Spleen (tissue), 11 donors: ENCODE results near the gene MYBPC1. TPM values are rescaled to one million over a fixed set of nuclear protein-coding genes. Genes with fewer than 3 reads are reported as not detected.

Experiments used
- DNase-seq: peaks from one replicate; pipeline ENCODE4 v3.0.0-alpha.2; 2020
- H3K27ac ChIP-seq, 8 donors: fragments of 200-600 bp; sonication (generic) in 7 of 8; 1 replicate in 4 of 8; 2 replicates in 4 of 8; pipeline versions ENCODE4 v1.5.0 to v1.8.0; 2016 to 2021; ENCODE audit warnings: inconsistent platforms in 4 of 8, mild to moderate bottlenecking in 4 of 8, moderate library complexity in 1 of 8
- H3K27me3 ChIP-seq, 7 donors: fragments of 200-600 bp; sonication (generic) in 6 of 7; replicated peaks in 1 of 7; 1 replicate in 4 of 7; 2 replicates in 3 of 7; pipeline versions ENCODE4 v1.5.0 to v1.8.0; 2016 to 2021; ENCODE audit warnings: inconsistent platforms in 3 of 7, mild to moderate bottlenecking in 1 of 7
- H3K36me3 ChIP-seq, 6 donors: fragments of 200-600 bp; sonication (generic) in 5 of 6; 1 replicate in 4 of 6; 2 replicates in 2 of 6; pipeline versions ENCODE4 v1.5.0 to v1.8.0; 2016 to 2021; ENCODE audit warnings: inconsistent platforms in 2 of 6
- H3K4me1 ChIP-seq, 6 donors: fragments of 200-600 bp; sonication (generic) in 5 of 6; 1 replicate in 3 of 6; 2 replicates in 3 of 6; pipeline versions ENCODE4 v1.5.0 to v1.8.0; 2016 to 2021; ENCODE audit warnings: inconsistent platforms in 3 of 6
- H3K4me3 ChIP-seq, 8 donors: fragments of 200-600 bp; sonication (generic) in 7 of 8; 1 replicate in 4 of 8; 2 replicates in 4 of 8; pipeline versions ENCODE4 v1.5.0 to v1.8.0; 2016 to 2021; ENCODE audit warnings: inconsistent platforms in 4 of 8, mild to moderate bottlenecking in 4 of 8, moderate library complexity in 2 of 8
- H3K9me3 ChIP-seq, 8 donors: fragments of 200-600 bp; sonication (generic) in 7 of 8; 1 replicate in 4 of 8; 2 replicates in 4 of 8; pipeline versions ENCODE4 v1.5.0 to v1.8.0; 2016 to 2021; ENCODE audit warnings: inconsistent platforms in 4 of 8
- CTCF ChIP-seq, 11 experiments: fragments of 200-600 bp in 7 of 11; fragments of 450-650 bp in 4 of 11; sonication (generic) in 4 of 11; IDR thresholded peaks in 8 of 11; conservative IDR thresholded peaks in 3 of 11; 1 replicate in 7 of 11; 2 replicates in 4 of 11; pipeline versions ENCODE4 v1.4.0 to v1.8.0; 2016 to 2021; ENCODE audit warnings: antibody characterized with exemption in 11 of 11, inconsistent platforms in 4 of 11, mild to moderate bottlenecking in 1 of 11
- POLR2A ChIP-seq, 3 donors: fragments of 450-650 bp; IDR thresholded peaks; one replicate each; pipeline ENCODE4 v1.5.1; 2017; ENCODE audit warnings: antibody characterized with exemption in 3 of 3, mild to moderate bottlenecking in 1 of 3
- POLR2AphosphoS5 ChIP-seq, 3 donors: sonication (generic); formaldehyde crosslinking; IDR thresholded peaks; one replicate each; pipeline ENCODE4 v1.5.1; 2017; ENCODE audit warnings: antibody characterized with exemption in 3 of 3
- WGBS, 5 donors: extraction: QIAGEN DNeasy Blood & Tissue Kit in 3 of 5; methylation state at CpG; one replicate each; pipeline versions ENCODE4 v1.1.5 to v1.1.7; 2013 to 2018; 5-methylcytosine and 5-hydroxymethylcytosine counted together
- intact Hi-C: fragments of 100-400 bp; cut with DNase I; formaldehyde crosslinking; loops from one replicate; pipeline ENCODE4 v1.15.0; 2023; ENCODE audit warnings: low total_unique reads
- polyA plus RNA-seq, 3 donors: library from polyadenylated mRNA; stranded (reverse); fragments of 200-250 nt; gene quantifications; one replicate each; pipeline ENCODE4 v1.2.1, GENCODE V29; 2013
- total RNA-seq, 7 donors: library from RNA; depleted of rRNA in 3 of 7; stranded (reverse); fragments of >200 nt in 3 of 7; fragmentation: NEBNext Ultra II Directional in 4 of 7; extraction: Animal tissue kit (Norgen Biotek cat#: 25700) in 4 of 7; gene quantifications; one replicate each; pipeline versions ENCODE4 v1.1.0 to v1.2.1, GENCODE V29; 2016 to 2021
- donor health status: healthy with polysubstance abuse.
- donor health status: DM: no; HTN: no; CAD: no; lungs with moderate emphysema.
- donor health status: DM: no; HTN: no; CAD: no.
- donor health status: Bipolar disorder and iron deficiency.
- donor health status: healthy.
- donor health status: DM: no; HTN: no; CAD: no.
- donor health status: DM: yes; HTN: yes; CAD: no.

MYBPC1 gene
- total and polyA plus RNA-seq, 10 donors: 0.06 to 2.7 (median 0.66) TPM; not detected in 4

- WGBS, 5 donors: 75 to 82% (median 77%) methylated on average over 3 of the region's 3 CpGs
- no peak overlapping the region for H3K4me3 ChIP-seq
- no peaks in the 10 kb centered on the region for H3K27me3 ChIP-seq
- no peaks in the 10 kb centered on the region for H3K36me3 ChIP-seq
- H3K4me1 ChIP-seq: no peaks in the 10 kb centered on the region
- no peak for TF ChIP-seq POLR2A (IDR thresholded peaks at IDR 0.05)
- TF ChIP-seq CTCF (IDR thresholded peaks at IDR 0.05 in 8 of 11, conservative IDR thresholded peaks at IDR 0.05 in 3 of 11): no peak
- no peak for TF ChIP-seq POLR2AphosphoS5 (IDR thresholded peaks at IDR 0.05)
- intact Hi-C loops: no loop called here
- DNase-seq: no peak
- no peak overlapping the region for H3K27ac ChIP-seq
- no peaks in the 10 kb centered on the region for H3K9me3 ChIP-seq
Measured at GRCh38 chr12:101598483-101598882, 3.7 kb downstream of the MYBPC1 start.

GRCh38 chr12:101599311-101599710, 4.5 kb downstream of the MYBPC1 start:
- H3K36me3 ChIP-seq: no peaks in the 10 kb centered on the region
- H3K27ac ChIP-seq: no peak overlapping the region
- H3K9me3 ChIP-seq: no peaks in the 10 kb centered on the region
- no peak overlapping the region for H3K4me3 ChIP-seq
- no peaks in the 10 kb centered on the region for H3K4me1 ChIP-seq
- 93 to 100% (median 97%) methylated on average over 1 of the region's 1 CpG for WGBS, 5 donors
- no peaks in the 10 kb centered on the region for H3K27me3 ChIP-seq
- no peak for DNase-seq
- TF ChIP-seq CTCF (IDR thresholded peaks at IDR 0.05 in 8 of 11, conservative IDR thresholded peaks at IDR 0.05 in 3 of 11): no peak
- intact Hi-C loops: no loop called here

GRCh38 chr12:101599771-101600484, 5.2 kb downstream of the MYBPC1 start:
- 71 to 82% (median 77%) methylated on average over 5 of the region's 5 CpGs for WGBS, 5 donors
- intact Hi-C loops: no loop called here
- TF ChIP-seq POLR2A (IDR thresholded peaks at IDR 0.05) (no peak), POLR2AphosphoS5 (IDR thresholded peaks at IDR 0.05) (no peak), CTCF (IDR thresholded peaks at IDR 0.05 in 8 of 11, conservative IDR thresholded peaks at IDR 0.05 in 3 of 11) (no peak)

GRCh38 chr12:101604132-101604531, 9.4 kb downstream of the MYBPC1 start:
- 69 to 89% (median 75%) methylated on average over 1 of the region's 1 CpG for WGBS, 5 donors
- Histone ChIP-seq H3K9me3 (no peaks in the 10 kb centered on the region), H3K4me3 (no peak overlapping the region), H3K27me3 (no peaks in the 10 kb centered on the region), H3K27ac (no peak overlapping the region), H3K36me3 (no peaks in the 10 kb centered on the region), H3K4me1 (no peaks in the 10 kb centered on the region)
- intact Hi-C loops: no loop called here
- TF ChIP-seq POLR2A (IDR thresholded peaks at IDR 0.05) (no peak), CTCF (IDR thresholded peaks at IDR 0.05 in 8 of 11, conservative IDR thresholded peaks at IDR 0.05 in 3 of 11) (no peak), POLR2AphosphoS5 (IDR thresholded peaks at IDR 0.05) (no peak)
- no peak for DNase-seq

More at GRCh38 chr12:101599771-101600484, 5.2 kb downstream of the MYBPC1 start:
- H3K27ac ChIP-seq: no peak overlapping the region
- no peak overlapping the region for H3K4me3 ChIP-seq
- H3K27me3 ChIP-seq: no peaks in the 10 kb centered on the region
- no peaks in the 10 kb centered on the region for H3K4me1 ChIP-seq
- no peaks in the 10 kb centered on the region for H3K9me3 ChIP-seq
- no peaks in the 10 kb centered on the region for H3K36me3 ChIP-seq
- DNase-seq: no peak
